ENCODE data around the gene CASZ1. TPM values are rescaled to one million over a fixed set of nuclear protein-coding genes. Genes with fewer than 3 reads are reported as not detected.

Gene CASZ1
- total RNA-seq, 1 donor from 2014 or later, result 4.0 TPM

- H3K4me1 ChIP-seq (ENCODE audit: insufficient read depth, low read length), result no peaks in the 10 kb centered on the region
- H3K9me3 ChIP-seq (ENCODE audit: insufficient read depth, low read depth, low read length), result no peaks in the 10 kb centered on the region
- FAIRE-seq, result no peak
- Mint-ChIP-seq H3K4me1 (ENCODE audit: low read depth, unreplicated experiment) (no peaks in the 10 kb centered on the region), H3K4me3 (ENCODE audit: unreplicated experiment) (no peak overlapping the region), H3K9me3 (ENCODE audit: unreplicated experiment) (peaks cover 2% of the 10 kb centered on the region), H3K27me3 (ENCODE audit: low read depth, unreplicated experiment) (peaks cover 50% of the 10 kb centered on the region), H3K36me3 (ENCODE audit: low read depth, unreplicated experiment) (peaks cover 2% of the 10 kb centered on the region), H3K27ac (ENCODE audit: unreplicated experiment) (no peak overlapping the region)
- H3K4me3 ChIP-seq (ENCODE audit: insufficient read depth, low read depth, low read length), result no peak overlapping the region
- no peak overlapping the region for H3K27ac ChIP-seq (ENCODE audit: low read depth, low read length)
- H3K36me3 ChIP-seq (ENCODE audit: insufficient read depth, low read length), result no peaks in the 10 kb centered on the region
- no peak overlapping the region for H3K4me2 ChIP-seq (ENCODE audit: low read length)
- TF ChIP-seq EZH2 (IDR thresholded peaks at IDR 0.05; ENCODE audit: insufficient read depth, low read length) (no peak), CTCF (IDR thresholded peaks at IDR 0.05; ENCODE audit: insufficient read depth, low read depth, low read length) (no peak)
- peaks cover 48% of the 10 kb centered on the region for H3K27me3 ChIP-seq (ENCODE audit: insufficient read depth, low read length)
- H4K20me1 ChIP-seq (ENCODE audit: insufficient read depth, low read length), result no peaks in the 10 kb centered on the region
- no peak overlapping the region for H3K9ac ChIP-seq (ENCODE audit: low read length)
- no peaks in the 10 kb centered on the region for H3K79me2 ChIP-seq (ENCODE audit: insufficient read depth, low read length)
- no peak for DNase-seq (ENCODE audit: low read depth)
- H2AFZ ChIP-seq (ENCODE audit: low read depth, low read length), result no peak overlapping the region
Observed at GRCh38 chr1:10709165-10709564, 87.3 kb downstream of the CASZ1 start.

DNA sequence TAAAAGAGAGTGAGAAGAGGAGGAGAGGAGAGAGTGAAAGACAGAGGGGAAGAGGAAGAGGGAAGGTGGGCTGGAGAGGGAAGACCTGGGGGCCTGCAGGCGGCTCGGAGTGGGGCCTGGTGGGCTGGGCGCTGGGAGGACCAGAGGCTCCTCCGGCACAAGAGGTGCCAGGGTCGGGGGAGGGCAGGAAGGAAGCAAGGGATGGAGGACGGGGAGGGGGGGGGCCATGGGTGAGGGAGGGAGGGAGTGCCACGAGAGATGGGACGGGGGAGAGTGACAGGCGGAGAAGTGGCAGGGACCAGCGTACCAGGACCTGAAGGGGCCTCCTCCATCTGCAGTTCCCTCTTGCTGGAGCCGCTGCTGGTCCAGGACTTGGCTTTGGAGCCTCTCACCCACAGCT is 87.7 kb downstream of the CASZ1 start:
- H3K36me3 Mint-ChIP-seq (ENCODE audit: low read depth, unreplicated experiment), result peaks cover 2% of the 10 kb centered on the region
- no peaks in the 10 kb centered on the region for H3K4me1 ChIP-seq (ENCODE audit: insufficient read depth, low read length)
- TF ChIP-seq EZH2 (IDR thresholded peaks at IDR 0.05; ENCODE audit: insufficient read depth, low read length), result no peak
- TF ChIP-seq CTCF (IDR thresholded peaks at IDR 0.05; ENCODE audit: insufficient read depth, low read depth, low read length), result no peak
- H3K4me1 Mint-ChIP-seq (ENCODE audit: low read depth, unreplicated experiment), result peaks cover 2% of the 10 kb centered on the region
- no peak overlapping the region for H3K27ac Mint-ChIP-seq (ENCODE audit: unreplicated experiment)
- H3K9me3 Mint-ChIP-seq (ENCODE audit: unreplicated experiment), result peaks cover 2% of the 10 kb centered on the region
- no peak for FAIRE-seq
- H3K4me2 ChIP-seq (ENCODE audit: low read length), result no peak overlapping the region
- H3K9ac ChIP-seq (ENCODE audit: low read length), result no peak overlapping the region
- H3K4me3 Mint-ChIP-seq (ENCODE audit: unreplicated experiment), result no peak overlapping the region
- DNase-seq (ENCODE audit: low read depth), result no peak
- H3K27ac ChIP-seq (ENCODE audit: low read depth, low read length), result no peak overlapping the region
- H3K27me3 Mint-ChIP-seq (ENCODE audit: low read depth, unreplicated experiment), result peaks cover 51% of the 10 kb centered on the region
- H2AFZ ChIP-seq (ENCODE audit: low read depth, low read length), result no peak overlapping the region
- H3K4me3 ChIP-seq (ENCODE audit: insufficient read depth, low read depth, low read length), result no peak overlapping the region
- H3K27me3 ChIP-seq (ENCODE audit: insufficient read depth, low read length), result peaks cover 50% of the 10 kb centered on the region
- no peaks in the 10 kb centered on the region for H3K9me3 ChIP-seq (ENCODE audit: insufficient read depth, low read depth, low read length)
- H4K20me1 ChIP-seq (ENCODE audit: insufficient read depth, low read length), result no peaks in the 10 kb centered on the region
- no peaks in the 10 kb centered on the region for H3K79me2 ChIP-seq (ENCODE audit: insufficient read depth, low read length)
- no peaks in the 10 kb centered on the region for H3K36me3 ChIP-seq (ENCODE audit: insufficient read depth, low read length)

DNA sequence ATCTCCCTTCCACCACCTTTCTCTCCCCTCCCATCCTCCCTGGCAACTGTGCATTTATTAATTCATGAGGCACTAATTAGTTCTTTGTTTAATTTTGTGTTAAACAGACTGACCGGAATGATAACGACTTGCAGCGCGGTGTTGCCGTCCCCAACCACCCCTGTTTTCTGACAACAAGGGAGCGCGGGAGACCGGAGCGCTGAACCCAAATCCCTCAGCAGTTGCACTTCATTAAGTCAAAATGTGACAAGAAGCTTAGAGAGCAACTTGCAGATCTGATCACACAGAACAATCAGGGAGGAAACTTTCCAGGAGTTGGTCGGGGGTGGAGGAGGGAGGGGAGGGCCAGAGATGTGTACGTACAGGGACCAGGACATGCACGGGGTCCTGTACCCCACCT is 89.2 kb downstream of the CASZ1 start:
- H3K4me3 ChIP-seq (ENCODE audit: insufficient read depth, low read depth, low read length), result no peak overlapping the region
- H3K4me1 ChIP-seq (ENCODE audit: insufficient read depth, low read length), result no peaks in the 10 kb centered on the region
- Mint-ChIP-seq H3K36me3 (ENCODE audit: low read depth, unreplicated experiment) (peaks cover 3% of the 10 kb centered on the region), H3K4me1 (ENCODE audit: low read depth, unreplicated experiment) (peaks cover 2% of the 10 kb centered on the region), H3K9me3 (ENCODE audit: unreplicated experiment) (peaks cover 4% of the 10 kb centered on the region), H3K27me3 (ENCODE audit: low read depth, unreplicated experiment) (peaks cover 62% of the 10 kb centered on the region), H3K27ac (ENCODE audit: unreplicated experiment) (no peak overlapping the region), H3K4me3 (ENCODE audit: unreplicated experiment) (no peak overlapping the region)
- H3K9me3 ChIP-seq (ENCODE audit: insufficient read depth, low read depth, low read length), result no peaks in the 10 kb centered on the region
- H4K20me1 ChIP-seq (ENCODE audit: insufficient read depth, low read length), result no peaks in the 10 kb centered on the region
- H3K27me3 ChIP-seq (ENCODE audit: insufficient read depth, low read length), result peaks cover 49% of the 10 kb centered on the region
- no peak overlapping the region for H3K4me2 ChIP-seq (ENCODE audit: low read length)
- DNase-seq (ENCODE audit: low read depth), result no peak
- H3K27ac ChIP-seq (ENCODE audit: low read depth, low read length), result no peak overlapping the region
- FAIRE-seq, result no peak
- H3K9ac ChIP-seq (ENCODE audit: low read length), result no peak overlapping the region
- TF ChIP-seq CTCF (IDR thresholded peaks at IDR 0.05; ENCODE audit: insufficient read depth, low read depth, low read length), result no peak
- no peak for TF ChIP-seq EZH2 (IDR thresholded peaks at IDR 0.05; ENCODE audit: insufficient read depth, low read length)
- H2AFZ ChIP-seq (ENCODE audit: low read depth, low read length), result no peak overlapping the region
- H3K36me3 ChIP-seq (ENCODE audit: insufficient read depth, low read length), result no peaks in the 10 kb centered on the region
- no peaks in the 10 kb centered on the region for H3K79me2 ChIP-seq (ENCODE audit: insufficient read depth, low read length)
